GM19438 (cell line): ENCODE data around the gene OGDH.
"Not testable (repeated sequence)": the region's sequence is repeated elsewhere in the genome, so short reads cannot be mapped to it uniquely, and the experiment has no call there.

Experiments
- ATAC-seq: cut with Tn5 transposase; IDR thresholded peaks from one replicate; pipeline ENCODE4 v1.9.1; 2021; ENCODE audit warnings: low read depth; ENCODE audit not compliant: unreplicated experiment

Gene OGDH

GRCh38 chr7:44606341-44607140, at the start of gene OGDH:
OGDH (plus strand) TSS chr7:44606627; CDS start chr7:44624344, 17,717 bp downstream.
- peak; percentile 94 for ATAC-seq

- no peak for ATAC-seq
Measured at GRCh38 chr7:44557485-44557884, 48.9 kb upstream of the OGDH start.

- no peak for ATAC-seq
Measured at GRCh38 chr7:44559485-44559884, 46.9 kb upstream of the OGDH start.

GRCh38 chr7:44561481-44561880, 44.9 kb upstream of the OGDH start:
- no peak for ATAC-seq

GRCh38 chr7:44561962-44562621, 44.3 kb upstream of the OGDH start:
- ATAC-seq, result no peak

- ATAC-seq, result not testable (repeated sequence)
Measured at GRCh38 chr7:44562622-44562962, 43.8 kb upstream of the OGDH start.

GRCh38 chr7:44563171-44563679, 43.2 kb upstream of the OGDH start:
- ATAC-seq, result no peak

- ATAC-seq, result no peak
Measured at GRCh38 chr7:44564606-44565005, 41.8 kb upstream of the OGDH start.

GRCh38 chr7:44565097-44565794, 41.2 kb upstream of the OGDH start:
- peak; percentile 76 for ATAC-seq

GRCh38 chr7:44565795-44566559, 40.5 kb upstream of the OGDH start:
- ATAC-seq, result peak; percentile 42

- ATAC-seq, result no peak
Measured at GRCh38 chr7:44566680-44567079, 39.7 kb upstream of the OGDH start.

- ATAC-seq, result no peak
Measured at GRCh38 chr7:44567884-44568283, 38.5 kb upstream of the OGDH start.

GRCh38 chr7:44568771-44569560, 37.5 kb upstream of the OGDH start:
- no peak for ATAC-seq

GRCh38 chr7:44569959-44570358, 36.5 kb upstream of the OGDH start:
- no peak for ATAC-seq

- no peak for ATAC-seq
Measured at GRCh38 chr7:44572771-44573170, 33.7 kb upstream of the OGDH start.

- peak; percentile 91 for ATAC-seq
Measured at GRCh38 chr7:44573464-44574286, 32.8 kb upstream of the OGDH start, which contains the start of gene DDX56. DDX56 (minus strand) TSS chr7:44573908; CDS start chr7:44573895, 13 bp downstream.

- ATAC-seq, result no peak
Measured at GRCh38 chr7:44574287-44574872, 32.0 kb upstream of the OGDH start.

GRCh38 chr7:44575054-44575453, 31.4 kb upstream of the OGDH start:
- ATAC-seq, result no peak
